Parathyroid adenoma (tissue), 2 donors: ENCODE measurements around the gene PCP2.

Source experiments
- H2AFZ ChIP-seq: fragments of 300-600 bp; sonication (generic); one replicate; pipeline ENCODE4 v1.7.0; 2017; ENCODE audit warnings: antibody characterized with exemption, mild to moderate bottlenecking
- H3K27ac ChIP-seq: fragments of 300-600 bp; sonication (generic); one replicate; pipeline ENCODE4 v1.7.0; 2017
- H3K27me3 ChIP-seq: fragments of 300-600 bp; sonication (generic); one replicate; pipeline ENCODE4 v1.7.0; 2017; ENCODE audit warnings: low read length; ENCODE audit not compliant: control insufficient read depth, insufficient read depth
- H3K36me3 ChIP-seq: fragments of 300-600 bp; sonication (generic); one replicate; pipeline ENCODE4 v1.7.0; 2017; ENCODE audit warnings: low read length; ENCODE audit not compliant: control insufficient read depth, insufficient read depth
- H3K4me1 ChIP-seq: fragments of 300-600 bp; sonication (generic); one replicate; pipeline ENCODE4 v1.7.0; 2017; ENCODE audit warnings: control low read depth
- H3K4me2 ChIP-seq: fragments of 300-600 bp; sonication (generic); one replicate; pipeline ENCODE4 v1.7.0; 2017; ENCODE audit warnings: low read length
- H3K4me3 ChIP-seq: fragments of 300-600 bp; sonication (generic); one replicate; pipeline ENCODE4 v1.7.0; 2017; ENCODE audit warnings: low read depth, low read length
- H3K79me2 ChIP-seq: fragments of 300-600 bp; sonication (generic); one replicate; pipeline ENCODE4 v1.7.0; 2017; ENCODE audit warnings: control low read depth
- H3K9ac ChIP-seq: fragments of 300-600 bp; sonication (generic); one replicate; pipeline ENCODE4 v1.7.0; 2017; ENCODE audit warnings: mild to moderate bottlenecking
- H3K9me3 ChIP-seq: fragments of 300-600 bp; sonication (generic); one replicate; pipeline ENCODE4 v1.7.0; 2017; ENCODE audit warnings: low read length; ENCODE audit not compliant: control insufficient read depth
- TF ChIP-seq, protein P1 (sequence below): fragments of 300-600 bp; sonication (generic); IDR thresholded peaks from one replicate; pipeline ENCODE4 v1.7.0; 2017; ENCODE audit warnings: antibody characterized with exemption, mild to moderate bottlenecking
- donor health status: primary hyperparathyroidism.

Gene PCP2

DNA sequence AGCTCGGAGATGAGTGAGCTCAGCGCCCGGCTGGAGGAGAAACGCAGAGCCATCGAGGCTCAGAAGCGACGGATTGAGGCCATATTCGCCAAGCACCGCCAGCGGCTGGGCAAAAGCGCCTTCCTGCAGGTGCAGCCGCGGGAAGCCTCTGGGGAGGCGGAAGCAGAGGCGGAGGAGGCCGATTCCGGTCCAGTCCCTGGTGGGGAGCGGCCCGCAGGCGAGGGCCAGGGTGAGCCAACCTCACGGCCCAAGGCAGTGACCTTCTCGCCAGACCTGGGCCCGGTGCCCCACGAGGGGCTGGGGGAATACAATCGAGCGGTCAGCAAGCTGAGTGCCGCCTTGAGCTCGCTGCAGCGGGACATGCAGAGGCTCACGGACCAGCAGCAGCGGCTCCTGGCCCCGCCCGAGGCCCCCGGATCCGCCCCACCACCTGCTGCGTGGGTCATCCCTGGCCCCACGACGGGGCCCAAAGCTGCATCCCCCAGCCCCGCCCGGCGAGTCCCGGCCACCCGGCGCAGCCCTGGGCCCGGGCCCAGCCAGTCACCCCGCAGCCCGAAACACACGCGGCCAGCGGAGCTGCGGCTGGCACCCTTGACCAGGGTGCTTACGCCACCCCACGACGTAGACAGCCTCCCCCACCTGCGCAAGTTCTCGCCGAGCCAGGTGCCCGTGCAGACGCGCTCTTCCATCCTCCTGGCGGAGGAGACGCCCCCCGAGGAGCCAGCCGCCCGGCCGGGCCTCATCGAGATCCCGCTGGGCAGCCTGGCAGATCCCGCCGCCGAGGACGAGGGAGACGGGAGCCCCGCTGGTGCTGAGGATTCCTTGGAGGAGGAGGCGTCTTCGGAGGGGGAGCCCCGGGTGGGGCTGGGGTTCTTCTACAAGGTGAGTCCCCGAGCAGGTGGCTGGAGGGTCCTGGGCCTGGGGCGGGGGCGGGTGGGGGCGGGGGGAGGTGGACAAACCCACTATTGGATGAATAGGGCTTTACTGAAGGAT is 20.9 kb downstream of the PCP2 start:
- Histone ChIP-seq H3K79me2 (no peaks in the 10 kb centered on the region), H3K27me3 (no peaks in the 10 kb centered on the region), H3K27ac (no peak overlapping the region), H3K4me2 (no peak overlapping the region), H3K9me3 (no peaks in the 10 kb centered on the region), H3K36me3 (no peaks in the 10 kb centered on the region), H3K4me3 (no peak overlapping the region), H2AFZ (no peak overlapping the region), H3K9ac (no peak overlapping the region), H3K4me1 (no peaks in the 10 kb centered on the region)
- TF ChIP-seq, protein P1, sequence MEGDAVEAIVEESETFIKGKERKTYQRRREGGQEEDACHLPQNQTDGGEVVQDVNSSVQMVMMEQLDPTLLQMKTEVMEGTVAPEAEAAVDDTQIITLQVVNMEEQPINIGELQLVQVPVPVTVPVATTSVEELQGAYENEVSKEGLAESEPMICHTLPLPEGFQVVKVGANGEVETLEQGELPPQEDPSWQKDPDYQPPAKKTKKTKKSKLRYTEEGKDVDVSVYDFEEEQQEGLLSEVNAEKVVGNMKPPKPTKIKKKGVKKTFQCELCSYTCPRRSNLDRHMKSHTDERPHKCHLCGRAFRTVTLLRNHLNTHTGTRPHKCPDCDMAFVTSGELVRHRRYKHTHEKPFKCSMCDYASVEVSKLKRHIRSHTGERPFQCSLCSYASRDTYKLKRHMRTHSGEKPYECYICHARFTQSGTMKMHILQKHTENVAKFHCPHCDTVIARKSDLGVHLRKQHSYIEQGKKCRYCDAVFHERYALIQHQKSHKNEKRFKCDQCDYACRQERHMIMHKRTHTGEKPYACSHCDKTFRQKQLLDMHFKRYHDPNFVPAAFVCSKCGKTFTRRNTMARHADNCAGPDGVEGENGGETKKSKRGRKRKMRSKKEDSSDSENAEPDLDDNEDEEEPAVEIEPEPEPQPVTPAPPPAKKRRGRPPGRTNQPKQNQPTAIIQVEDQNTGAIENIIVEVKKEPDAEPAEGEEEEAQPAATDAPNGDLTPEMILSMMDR, result no peak

DNA sequence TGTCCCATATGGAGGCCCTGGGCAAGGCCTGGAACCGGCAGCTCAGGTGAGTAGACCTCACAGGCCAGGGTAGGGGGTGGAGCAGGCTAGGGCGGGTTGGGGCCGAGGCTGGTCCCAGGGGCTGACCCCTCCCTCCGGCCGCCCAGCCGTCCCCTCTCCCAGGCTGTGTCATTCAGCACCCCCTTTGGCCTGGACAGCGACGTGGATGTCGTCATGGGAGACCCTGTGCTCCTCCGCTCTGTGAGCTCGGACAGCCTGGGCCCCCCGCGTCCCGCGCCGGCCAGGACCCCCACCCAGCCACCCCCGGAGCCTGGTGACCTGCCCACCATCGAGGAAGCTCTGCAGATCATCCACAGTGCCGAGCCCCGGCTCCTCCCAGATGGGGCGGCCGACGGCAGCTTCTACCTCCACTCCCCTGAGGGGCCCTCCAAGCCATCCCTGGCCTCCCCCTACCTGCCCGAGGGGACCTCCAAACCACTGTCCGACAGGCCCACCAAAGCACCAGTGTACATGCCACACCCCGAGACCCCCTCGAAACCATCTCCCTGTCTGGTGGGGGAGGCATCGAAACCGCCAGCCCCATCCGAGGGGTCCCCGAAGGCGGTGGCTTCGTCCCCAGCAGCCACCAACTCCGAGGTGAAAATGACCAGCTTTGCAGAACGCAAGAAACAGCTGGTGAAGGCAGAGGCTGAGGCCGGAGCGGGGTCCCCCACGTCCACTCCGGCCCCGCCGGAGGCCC is 21.8 kb downstream of the PCP2 start:
- H3K4me2 ChIP-seq, result no peak overlapping the region
- no peaks in the 10 kb centered on the region for H3K79me2 ChIP-seq
- H2AFZ ChIP-seq, result no peak overlapping the region
- TF ChIP-seq, protein P1, result no peak
- H3K4me1 ChIP-seq, result no peaks in the 10 kb centered on the region
- H3K36me3 ChIP-seq, result no peaks in the 10 kb centered on the region
- H3K4me3 ChIP-seq, result no peak overlapping the region
- H3K27ac ChIP-seq, result no peak overlapping the region
- H3K9me3 ChIP-seq, result no peaks in the 10 kb centered on the region
- H3K9ac ChIP-seq, result no peak overlapping the region
- H3K27me3 ChIP-seq, result no peaks in the 10 kb centered on the region

DNA sequence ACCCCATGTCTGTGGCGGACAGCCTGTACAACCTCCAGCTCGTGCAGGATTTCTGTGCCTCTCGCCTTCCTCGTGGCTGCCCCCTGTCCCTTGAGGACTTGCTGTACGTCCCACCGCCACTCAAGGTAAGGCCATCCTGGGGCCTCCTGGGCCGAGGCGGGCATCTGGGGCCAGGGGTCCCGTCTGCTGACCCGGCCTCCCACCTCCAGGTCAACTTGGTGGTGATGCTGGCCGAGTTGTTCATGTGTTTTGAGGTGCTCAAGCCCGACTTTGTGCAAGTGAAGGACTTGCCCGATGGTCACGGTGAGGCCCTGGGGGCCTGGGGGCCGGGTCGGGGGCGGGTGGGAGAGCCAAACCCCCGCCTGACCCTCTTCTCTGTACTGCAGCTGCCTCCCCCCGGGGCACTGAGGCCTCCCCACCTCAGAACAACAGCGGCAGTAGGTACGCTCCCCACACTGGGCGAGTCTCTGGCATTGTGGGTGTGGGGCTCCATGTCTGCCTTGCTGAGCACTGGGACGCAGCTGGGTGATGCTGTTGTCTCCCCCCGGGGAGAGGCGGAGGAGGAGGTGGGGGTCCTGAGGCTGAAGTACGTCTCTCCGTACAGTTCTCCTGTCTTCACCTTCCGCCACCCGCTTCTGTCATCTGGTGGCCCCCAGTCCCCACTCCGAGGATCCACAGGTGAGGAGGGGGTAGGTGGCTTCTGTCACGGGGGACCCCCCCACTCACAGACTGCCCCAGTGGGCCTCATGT is 22.9 kb downstream of the PCP2 start:
- Histone ChIP-seq H3K9me3 (no peaks in the 10 kb centered on the region), H3K27ac (no peak overlapping the region), H3K4me1 (no peaks in the 10 kb centered on the region), H2AFZ (no peak overlapping the region), H3K9ac (no peak overlapping the region), H3K36me3 (no peaks in the 10 kb centered on the region), H3K79me2 (no peaks in the 10 kb centered on the region), H3K27me3 (no peaks in the 10 kb centered on the region), H3K4me2 (no peak overlapping the region), H3K4me3 (no peak overlapping the region)
- TF ChIP-seq, protein P1, result no peak

DNA sequence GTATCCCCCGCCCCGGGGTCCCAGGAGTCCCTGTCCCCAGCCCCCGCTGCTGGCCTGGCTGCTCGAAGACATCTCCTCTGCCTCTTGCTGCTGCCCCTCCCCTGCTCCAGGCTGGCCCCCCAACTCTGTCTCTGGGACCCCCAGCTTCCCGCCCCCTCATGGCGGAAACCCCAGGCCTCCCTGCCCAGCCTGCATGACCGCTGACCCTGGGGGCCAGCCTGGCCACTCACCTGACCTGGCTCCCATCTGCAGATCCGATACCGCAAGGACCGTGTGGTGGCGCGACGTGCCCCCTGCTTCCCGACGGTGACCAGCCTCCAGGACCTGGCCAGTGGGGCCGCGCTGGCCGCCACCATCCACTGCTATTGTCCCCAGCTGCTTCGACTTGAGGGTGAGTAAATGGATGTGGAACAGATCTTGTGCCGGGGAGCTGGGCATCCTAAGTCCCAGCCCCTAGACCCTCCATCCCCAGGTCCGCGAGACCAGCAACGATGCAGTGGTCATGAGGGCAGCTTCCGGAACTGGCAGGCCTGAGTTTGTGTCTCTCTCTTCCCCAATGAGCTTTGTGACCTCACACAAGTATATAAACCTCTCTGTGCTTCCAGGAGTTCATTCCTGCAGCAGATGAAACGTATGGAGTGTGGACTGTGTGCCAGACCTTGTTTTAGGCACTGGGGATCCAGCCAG is 25.5 kb downstream of the PCP2 start:
- no peaks in the 10 kb centered on the region for H3K27me3 ChIP-seq
- H2AFZ ChIP-seq, result no peak overlapping the region
- TF ChIP-seq, protein P1, result no peak
- no peak overlapping the region for H3K4me3 ChIP-seq
- H3K79me2 ChIP-seq, result no peaks in the 10 kb centered on the region
- H3K27ac ChIP-seq, result no peak overlapping the region
- H3K4me1 ChIP-seq, result no peaks in the 10 kb centered on the region
- no peak overlapping the region for H3K4me2 ChIP-seq
- H3K9ac ChIP-seq, result no peak overlapping the region
- no peaks in the 10 kb centered on the region for H3K9me3 ChIP-seq
- H3K36me3 ChIP-seq, result no peaks in the 10 kb centered on the region
